GM18909 (cell line): Measurements from ENCODE around the gene LSM11.
"Not testable (repeated sequence)": the region's sequence is repeated elsewhere in the genome, so short reads cannot be mapped to it uniquely, and the experiment has no call there.

ENCODE experiments used
- ATAC-seq: cut with Tn5 transposase; IDR thresholded peaks from one replicate; pipeline ENCODE4 v1.9.1; 2021; ENCODE audit warnings: mild to moderate bottlenecking; ENCODE audit not compliant: unreplicated experiment, poor library complexity

Gene LSM11

DNA sequence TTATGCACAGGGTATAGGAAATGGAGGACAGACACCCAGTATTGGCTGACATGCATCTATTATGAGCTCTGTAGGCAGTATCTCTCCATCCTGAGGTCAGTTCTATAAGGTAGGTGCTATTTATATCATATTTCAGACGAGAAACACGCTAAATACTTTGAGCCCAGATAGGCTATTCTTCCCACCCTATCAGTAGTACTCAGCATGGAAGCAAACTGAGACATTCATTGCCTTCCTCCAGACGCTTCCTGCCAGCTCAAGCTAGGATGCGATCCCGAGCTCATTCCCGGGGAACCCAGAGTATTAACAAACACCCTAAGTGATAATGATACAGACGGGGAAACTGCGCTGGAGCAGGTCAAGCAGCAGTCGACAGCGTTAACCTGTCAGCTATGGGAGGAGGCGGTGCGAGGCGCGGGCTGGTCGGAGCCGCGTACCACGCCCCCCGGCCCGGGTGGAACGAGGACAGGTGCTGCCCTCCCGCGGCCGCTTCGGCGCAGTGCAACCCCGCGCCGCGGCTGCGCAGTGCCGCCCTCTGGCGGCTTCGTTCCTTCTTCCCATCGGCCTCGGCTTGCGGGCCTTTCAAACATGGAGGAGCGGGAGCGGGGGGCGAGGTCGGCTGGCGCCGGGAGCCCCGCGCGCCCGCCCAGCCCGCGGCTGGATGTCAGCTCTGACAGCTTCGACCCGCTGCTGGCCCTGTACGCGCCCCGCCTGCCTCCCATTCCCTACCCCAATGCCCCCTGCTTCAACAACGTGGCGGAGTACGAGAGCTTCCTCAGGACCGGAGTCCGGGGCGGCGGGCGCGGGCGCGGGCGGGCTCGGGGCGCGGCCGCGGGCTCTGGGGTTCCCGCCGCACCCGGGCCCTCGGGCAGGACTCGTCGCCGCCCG lies at the start of gene LSM11:
Gene LSM11, plus strand, starts transcription at position 550 of the 888 bp plus-strand sequence. Its CDS starts 39 bp downstream, at position 589.
- peak; percentile 91 for ATAC-seq

DNA sequence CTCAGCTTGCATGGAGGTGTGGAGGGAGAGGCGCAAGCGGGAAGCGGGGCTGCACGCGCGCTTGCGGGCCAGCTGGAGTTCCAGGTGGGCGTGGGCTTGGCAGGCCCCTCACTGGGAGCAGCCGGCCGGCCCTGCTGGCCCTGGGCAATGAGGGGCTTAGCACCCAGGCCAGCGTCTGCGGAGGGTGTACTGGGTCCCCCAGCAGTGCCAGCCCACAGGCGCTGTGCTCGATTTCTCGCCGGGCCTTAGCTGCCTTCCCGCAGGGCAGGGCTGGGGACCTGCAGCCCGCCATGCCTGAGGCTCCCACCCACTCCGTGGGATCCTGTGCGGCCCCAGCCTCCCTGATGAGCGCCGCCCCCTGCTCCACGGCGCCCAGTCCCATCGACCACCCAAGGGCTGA lies 49.7 kb upstream of the LSM11 start:
- ATAC-seq = not testable (repeated sequence)

- not testable (repeated sequence) for ATAC-seq
These were observed 47.4 kb upstream of the LSM11 start for GRCh38 chr5:157696154-157696553.

DNA sequence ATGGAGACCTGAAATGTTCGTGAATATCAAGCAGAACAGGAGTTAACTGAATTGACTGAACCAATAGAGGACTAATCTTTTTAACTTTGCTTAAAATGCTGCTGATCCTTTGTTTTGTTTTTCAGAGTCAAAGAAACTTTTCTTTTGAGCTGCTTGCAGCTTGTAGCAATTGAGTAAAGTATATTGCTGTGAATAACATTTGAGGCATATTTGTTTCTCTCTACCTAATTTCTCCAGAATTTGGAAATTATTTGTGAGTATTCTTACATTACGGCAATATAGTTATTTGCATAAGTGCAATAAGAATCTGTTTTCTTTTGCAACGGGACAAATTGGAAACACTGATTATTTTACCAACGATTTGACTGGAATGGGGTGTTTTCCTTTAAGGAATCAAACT lies 44.8 kb upstream of the LSM11 start:
- ATAC-seq = not testable (repeated sequence)

DNA sequence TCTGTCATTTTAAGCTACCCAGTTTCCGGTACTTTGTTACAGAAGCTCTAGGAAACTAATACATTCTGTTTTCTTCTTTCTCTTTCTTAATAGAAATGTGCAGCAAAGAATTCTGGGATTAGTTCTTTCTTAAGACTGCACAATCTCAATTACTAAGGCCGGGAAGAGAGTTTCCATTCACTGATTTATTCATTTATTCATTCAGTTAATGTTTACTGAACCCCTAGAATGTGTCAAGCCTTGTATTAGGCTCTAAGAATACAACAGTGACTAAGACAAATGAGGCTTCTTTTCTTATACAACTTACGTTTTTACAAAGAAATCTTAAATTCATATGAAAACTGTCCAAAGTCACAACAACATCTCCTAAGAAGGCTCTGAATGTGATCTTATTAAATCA lies 39.8 kb upstream of the LSM11 start:
- ATAC-seq = no peak

DNA sequence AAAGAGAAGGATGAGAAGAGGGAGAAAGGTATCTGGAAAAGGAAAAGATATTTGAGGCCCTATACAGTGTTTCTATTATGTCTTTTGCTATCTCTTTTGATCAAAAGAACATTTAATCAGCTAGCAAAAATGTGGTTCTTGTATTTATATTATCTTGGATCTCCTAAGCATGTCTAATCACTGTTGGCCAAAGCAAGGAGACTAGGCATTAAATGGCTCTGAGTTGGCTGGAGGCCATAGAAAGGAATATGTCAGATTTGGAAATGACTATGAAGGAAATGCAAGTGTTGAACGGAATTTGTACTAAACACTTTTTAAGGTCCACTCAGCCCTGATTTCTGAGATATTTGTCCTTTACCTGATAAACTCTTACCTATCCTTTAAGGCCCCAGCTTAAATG lies 34.6 kb upstream of the LSM11 start:
- no peak for ATAC-seq

GRCh38 chr5:157709346-157709745 lies 34.2 kb upstream of the LSM11 start:
- no peak for ATAC-seq

DNA sequence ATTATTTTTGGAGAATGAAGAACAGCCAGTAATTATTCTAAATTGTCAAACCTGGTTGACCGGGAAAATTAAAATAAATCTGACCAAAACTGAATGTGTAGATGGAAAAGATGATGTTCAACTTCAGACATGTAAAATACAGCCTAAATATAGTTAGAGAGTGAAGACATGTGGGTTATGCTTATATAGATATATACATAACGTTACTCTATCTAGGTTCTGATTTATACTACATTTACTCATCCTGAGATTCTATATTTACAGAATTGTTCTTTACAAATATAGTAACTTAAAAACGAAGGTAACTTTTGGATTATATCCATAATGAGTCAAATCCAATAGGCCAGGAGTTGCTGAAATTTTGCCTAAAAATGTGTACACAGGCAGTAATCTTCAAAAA lies 33.1 kb upstream of the LSM11 start:
- no peak for ATAC-seq

- no peak for ATAC-seq
These were observed 32.6 kb upstream of the LSM11 start for GRCh38 chr5:157710882-157711281.

GRCh38 chr5:157713830-157714595 lies 29.5 kb upstream of the LSM11 start:
- no peak for ATAC-seq

DNA sequence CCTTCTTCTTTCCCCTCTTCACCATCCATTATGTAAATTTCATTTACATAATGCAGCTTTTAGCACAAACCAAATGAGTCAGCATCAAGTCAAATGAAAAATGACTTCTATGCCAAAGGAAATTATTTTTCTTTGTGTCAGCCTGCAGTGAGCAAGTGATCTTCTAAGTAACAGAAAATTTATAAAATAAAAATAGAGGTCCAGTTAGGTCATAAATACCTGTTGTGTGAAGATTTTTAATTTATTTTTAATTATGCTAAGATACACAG lies 29.0 kb upstream of the LSM11 start:
- no peak for ATAC-seq

DNA sequence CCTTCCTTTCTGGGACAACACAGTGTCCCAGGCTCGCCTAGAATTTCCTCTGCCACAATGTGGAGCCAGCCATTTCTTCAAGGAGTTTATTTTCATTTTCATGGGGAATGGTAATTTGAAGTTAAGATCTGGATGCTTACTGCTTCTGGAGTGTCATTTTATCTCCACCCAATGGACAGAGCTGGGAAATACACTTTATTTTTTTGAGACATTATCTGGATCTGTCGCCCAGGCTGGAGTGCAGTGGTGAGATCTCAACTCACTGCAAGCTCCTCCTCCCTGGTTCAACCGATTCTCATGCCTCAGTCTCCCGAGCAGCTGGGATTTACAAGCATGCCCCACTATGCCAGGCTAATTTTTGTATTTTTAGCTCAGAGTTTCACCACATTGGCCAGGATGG lies 25.0 kb upstream of the LSM11 start:
- ATAC-seq = peak; percentile 70

DNA sequence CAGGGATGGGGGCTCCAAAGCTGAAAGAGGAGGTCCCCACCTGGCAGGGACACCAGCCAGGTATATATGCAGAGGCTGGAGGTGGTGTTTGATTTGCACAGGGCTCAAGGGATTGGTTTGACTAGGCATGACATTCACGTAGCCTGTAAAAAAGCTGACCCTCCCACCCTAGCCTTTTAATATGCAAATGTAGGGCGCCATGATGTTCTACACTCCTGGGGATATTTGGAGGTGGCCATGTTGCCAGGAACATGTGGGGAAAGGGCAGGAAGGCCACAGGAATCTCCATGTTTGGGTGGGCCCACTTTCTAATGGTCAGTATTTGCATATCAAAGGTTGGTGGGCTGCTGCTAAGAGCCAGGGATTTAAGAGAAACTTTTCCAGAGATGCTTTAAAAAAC lies 24.3 kb upstream of the LSM11 start:
- no peak for ATAC-seq

GRCh38 chr5:157721159-157721558 lies 22.4 kb upstream of the LSM11 start:
- no peak for ATAC-seq

DNA sequence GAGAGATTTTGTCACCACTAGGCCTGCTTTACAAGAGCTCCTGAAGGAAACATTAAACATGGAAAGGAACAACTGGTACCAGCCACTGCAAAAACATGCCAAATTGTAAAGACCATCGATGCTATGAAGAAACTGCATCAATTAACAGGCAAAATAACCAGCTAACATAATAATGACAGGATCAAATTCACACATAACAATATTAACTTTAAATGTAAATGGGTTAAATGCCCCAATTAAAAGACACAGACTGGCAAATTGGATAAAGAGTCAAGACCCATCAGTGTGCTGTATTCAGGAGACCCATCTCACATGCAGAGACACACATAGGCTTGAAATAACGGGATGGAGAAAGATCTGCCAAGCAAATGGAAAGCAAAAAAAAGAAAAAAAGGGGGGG lies 20.6 kb upstream of the LSM11 start:
- not testable (repeated sequence) for ATAC-seq

DNA sequence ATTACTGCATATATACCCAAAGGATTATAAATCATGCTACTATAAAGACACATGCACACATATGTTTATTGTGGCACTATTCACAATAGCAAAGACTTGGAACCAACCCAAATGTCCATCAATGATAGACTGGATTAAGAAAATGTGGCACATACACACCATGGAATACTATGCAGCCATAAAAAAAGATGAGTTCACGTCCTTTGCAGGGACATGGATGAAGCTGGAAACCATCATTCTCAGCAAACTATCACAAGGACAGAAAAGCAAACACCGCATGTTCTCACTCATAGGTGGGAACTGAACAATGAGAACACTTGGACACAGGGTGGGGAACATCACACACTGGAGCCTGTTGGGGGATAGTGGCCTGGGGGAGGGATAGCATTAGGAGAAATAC lies 16.9 kb upstream of the LSM11 start:
- ATAC-seq = not testable (repeated sequence)

GRCh38 chr5:157727858-157728257 lies 15.7 kb upstream of the LSM11 start:
- not testable (repeated sequence) for ATAC-seq

DNA sequence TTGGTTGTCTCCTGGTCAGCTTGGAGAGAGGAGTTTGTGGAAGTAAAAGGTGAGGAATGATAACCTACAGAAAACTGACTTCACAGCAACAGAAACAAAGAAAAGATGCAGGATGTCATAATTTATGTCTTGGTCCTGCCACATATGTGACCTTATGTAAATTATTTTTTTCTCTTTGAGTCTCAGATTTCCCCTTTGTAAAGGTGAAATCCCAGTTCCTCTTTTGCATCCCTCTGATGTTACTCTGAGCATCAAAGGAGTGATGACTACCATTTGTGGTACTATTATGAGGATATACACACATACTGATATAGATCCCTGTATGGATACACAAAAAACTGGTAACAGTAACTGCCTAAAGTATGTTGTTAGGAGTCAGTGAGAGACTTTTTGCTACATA lies 13.7 kb upstream of the LSM11 start:
- peak; percentile 67 for ATAC-seq

GRCh38 chr5:157730900-157731271 lies 12.6 kb upstream of the LSM11 start:
- ATAC-seq = no peak

DNA sequence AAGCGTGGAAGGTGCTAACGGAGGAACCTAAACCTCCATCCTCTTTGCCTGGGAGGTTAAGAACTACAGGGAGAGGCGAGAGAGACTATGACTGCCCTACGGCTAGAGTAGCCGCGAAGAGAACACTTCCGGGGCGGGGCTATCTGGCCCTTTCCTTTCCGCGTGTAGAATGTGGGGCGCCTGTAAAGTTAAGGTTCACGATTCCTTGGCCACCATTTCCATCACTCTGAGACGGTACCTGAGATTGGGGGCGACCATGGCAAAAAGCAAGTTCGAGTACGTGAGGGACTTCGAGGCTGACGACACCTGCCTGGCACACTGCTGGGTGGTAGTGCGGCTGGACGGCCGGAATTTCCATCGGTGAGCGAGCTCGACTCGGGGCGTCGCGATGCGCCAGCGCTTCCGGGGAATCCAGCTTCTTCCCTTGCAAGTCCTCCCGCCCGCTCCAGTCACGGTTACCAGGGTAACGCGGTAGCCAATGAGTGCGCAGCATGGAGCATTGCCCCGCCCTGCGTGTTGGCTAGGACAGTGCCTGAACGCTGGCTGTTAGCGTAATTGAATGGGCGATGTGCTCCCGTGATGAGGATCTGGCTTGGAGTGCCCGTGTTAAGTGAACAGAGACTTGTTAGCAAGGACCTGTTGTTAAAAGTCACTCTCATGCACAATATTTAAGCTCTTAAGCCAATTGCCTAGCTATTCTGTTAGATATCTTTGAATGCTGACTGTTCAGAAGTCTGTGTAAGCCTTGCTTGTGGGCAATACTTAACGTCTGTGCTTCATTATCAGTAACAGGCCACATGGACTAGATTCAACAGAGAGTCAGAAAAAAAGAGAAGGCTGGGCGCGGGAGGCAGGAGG lies 12.0 kb upstream of the LSM11 start, which contains the start of gene THG1L:
Gene THG1L, plus strand, starts transcription at position 149 of the 858 bp plus-strand sequence. Its CDS starts 21 bp downstream, at position 170.
- ATAC-seq = peak; percentile 96

DNA sequence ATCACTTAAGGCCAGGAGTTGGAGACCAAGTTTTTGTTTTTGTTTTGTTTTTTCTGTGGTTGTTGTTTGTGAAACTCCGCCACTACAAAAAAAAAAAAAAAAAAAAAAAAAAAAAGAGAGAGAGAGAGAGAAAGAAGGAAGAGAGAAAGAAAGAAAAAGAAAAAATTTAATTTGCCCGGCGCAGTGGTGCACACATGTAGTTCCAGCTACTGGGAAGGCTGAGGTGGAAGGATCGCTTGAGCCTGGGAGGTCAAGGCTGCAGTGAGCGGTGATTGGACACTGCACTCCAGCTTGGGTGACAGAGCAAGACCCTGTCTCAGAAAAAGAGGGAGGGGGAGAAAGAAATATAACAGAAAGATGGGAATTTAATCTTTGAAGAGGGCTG lies 11.4 kb upstream of the LSM11 start:
- no peak for ATAC-seq
